Neural cell (in vitro differentiated cells): Measurements from ENCODE around the gene CCDC80. TPM values are rescaled to one million over a fixed set of nuclear protein-coding genes. Genes with fewer than 3 reads are reported as not detected.

ENCODE experiments used
- H2AFZ ChIP-seq: fragments of 200-600, 300-800 bp; sonication (generic), shearing (Covaris generic); 2 replicates; pipeline ENCODE4 v1.6.0; 2014; ENCODE audit warnings: low read depth, mild to moderate bottlenecking, antibody characterized with exemption, low read length, moderate library complexity
- H3F3A ChIP-seq: fragments of 200-600 bp; shearing (Covaris generic); 2 replicates; pipeline ENCODE4 v1.6.1; 2016; ENCODE audit warnings: mild to moderate bottlenecking, moderate library complexity, mixed read lengths, antibody characterized with exemption, low read length; ENCODE audit not compliant: insufficient read depth, poor library complexity, severe bottlenecking
- H3K27ac ChIP-seq: fragments of 200-600, 300-800 bp; sonication (generic), shearing (Covaris generic); 2 replicates; pipeline ENCODE4 v1.5.1; 2014; ENCODE audit warnings: mild to moderate bottlenecking, low read length, moderate library complexity
- H3K27me3 ChIP-seq: fragments of 300-800, 200-600 bp; sonication (generic), shearing (Covaris generic); 2 replicates; pipeline ENCODE4 v1.6.0; 2014; ENCODE audit warnings: mild to moderate bottlenecking, low read depth, low read length, moderate library complexity; ENCODE audit not compliant: insufficient read depth
- H3K36me3 ChIP-seq: fragments of 300-800, 200-600 bp; sonication (generic), shearing (Covaris generic); 2 replicates; pipeline ENCODE4 v1.5.1; 2014; ENCODE audit warnings: mild to moderate bottlenecking, antibody characterized with exemption, low read length, moderate library complexity; ENCODE audit not compliant: insufficient read depth
- H3K4me2 ChIP-seq: fragments of 300-800, 200-600 bp; sonication (generic), shearing (Covaris generic); 2 replicates; pipeline ENCODE4 v1.6.0; 2014; ENCODE audit warnings: mild to moderate bottlenecking, low read length
- H3K4me3 ChIP-seq: fragments of 300-800, 200-600 bp; sonication (generic), shearing (Covaris generic); 2 replicates; pipeline ENCODE4 v1.5.1; 2014; ENCODE audit warnings: mild to moderate bottlenecking, low read length, moderate library complexity
- H3K79me2 ChIP-seq: fragments of 200-600 bp; shearing (Covaris generic); replicated peaks from 2 replicates; pipeline ENCODE4 v1.6.0; 2014; ENCODE audit warnings: mild to moderate bottlenecking, low read length, moderate library complexity; ENCODE audit not compliant: insufficient read depth
- H3K9ac ChIP-seq: fragments of 300-800, 200-600 bp; sonication (generic), shearing (Covaris generic); 2 replicates; pipeline ENCODE4 v1.6.1; 2016; ENCODE audit warnings: mild to moderate bottlenecking, low read length, mixed read lengths
- H3K9me2 ChIP-seq: fragments of 200-600 bp; shearing (Covaris generic); 2 replicates; pipeline ENCODE4 v1.6.1; 2016; ENCODE audit warnings: mild to moderate bottlenecking, low read length, mixed read lengths; ENCODE audit not compliant: insufficient read depth
- H3K9me3 ChIP-seq: fragments of 200-600, 300-800 bp; sonication (generic), shearing (Covaris generic); 2 replicates; pipeline ENCODE4 v1.6.1; 2016; ENCODE audit warnings: mild to moderate bottlenecking, mixed run types, low read length, moderate library complexity, mixed read lengths
- H4K20me1 ChIP-seq: fragments of 200-600 bp; shearing (Covaris generic); 2 replicates; pipeline ENCODE4 v1.6.1; 2016; ENCODE audit warnings: mild to moderate bottlenecking, mixed run types; ENCODE audit not compliant: insufficient read depth
- EP300 ChIP-seq: fragments of 450-650 bp; conservative IDR thresholded peaks from 2 replicates; pipeline ENCODE4 v1.6.1; 2014; ENCODE audit warnings: antibody characterized with exemption, mild to moderate bottlenecking, moderate library complexity; ENCODE audit not compliant: poor library complexity, severe bottlenecking
- EZH2 ChIP-seq: fragments of 200-600, 300-800 bp; shearing (Covaris generic), sonication (generic); IDR thresholded peaks from 2 replicates; pipeline ENCODE4 v1.6.1; 2014; ENCODE audit warnings: antibody characterized with exemption, low read length, borderline replicate concordance, mild to moderate bottlenecking; ENCODE audit not compliant: insufficient read depth, poor library complexity, severe bottlenecking
- MXI1 ChIP-seq: fragments of 450-650 bp; conservative IDR thresholded peaks from 2 replicates; pipeline ENCODE4 v1.6.1; 2014; ENCODE audit warnings: antibody characterized with exemption, mild to moderate bottlenecking; ENCODE audit not compliant: poor library complexity, severe bottlenecking
- POLR2AphosphoS5 ChIP-seq: IDR thresholded peaks from 2 replicates; pipeline ENCODE4 v1.6.1; 2012
- RAD21 ChIP-seq: fragments of 450-650 bp; conservative IDR thresholded peaks from 2 replicates; pipeline ENCODE4 v1.6.1; 2014; ENCODE audit warnings: antibody characterized with exemption, mild to moderate bottlenecking, moderate library complexity
- SMC3 ChIP-seq: fragments of 450-650 bp; conservative IDR thresholded peaks from 2 replicates; pipeline ENCODE4 v1.6.1; 2014; ENCODE audit warnings: antibody characterized with exemption, mild to moderate bottlenecking, moderate library complexity; ENCODE audit not compliant: poor library complexity
- TAF1 ChIP-seq: IDR thresholded peaks from 2 replicates; pipeline ENCODE4 v1.6.1; 2012; ENCODE audit warnings: low read depth
- polyA plus RNA-seq: library from polyadenylated mRNA; depleted of rRNA; stranded (reverse); fragments of >200 nt; gene quantifications from 2 replicates; pipeline ENCODE4 v1.2.3, GENCODE V29; 2014
- TF ChIP-seq, protein P1 (sequence below): IDR thresholded peaks from 2 replicates; pipeline ENCODE4 v1.6.1; 2012; ENCODE audit warnings: borderline replicate concordance
- TF ChIP-seq, protein P2 (sequence below): fragments of 450-650 bp; IDR thresholded peaks from 2 replicates; pipeline ENCODE4 v1.5.1; 2014; ENCODE audit warnings: antibody characterized with exemption, mild to moderate bottlenecking, moderate library complexity; ENCODE audit not compliant: poor library complexity, severe bottlenecking

The CCDC80 gene
- polyA plus RNA-seq, 1 donor from 2014 or later, result 0.14 TPM

DNA sequence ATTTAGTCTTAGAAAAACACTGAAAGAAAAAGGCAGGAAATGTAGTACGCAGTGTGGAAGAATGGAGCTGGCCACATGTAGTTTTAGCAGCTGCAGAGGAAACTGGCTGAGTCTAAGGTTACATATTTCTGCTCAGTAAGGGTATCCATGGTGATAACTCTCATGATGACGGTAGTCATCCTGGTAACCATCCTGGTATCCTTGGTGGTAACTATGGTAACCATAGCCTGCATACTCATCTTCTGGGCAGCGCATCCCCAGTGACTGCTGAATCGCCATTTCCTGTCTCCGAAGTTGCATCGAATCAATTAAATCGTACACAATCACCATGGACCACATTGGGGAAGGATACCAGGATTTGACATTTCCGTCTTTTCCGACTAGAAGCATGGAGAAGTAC, 35.7 kb downstream of the CCDC80 start:
- no peak overlapping the region for H3K9ac ChIP-seq
- no peaks in the 10 kb centered on the region for H3K9me3 ChIP-seq
- peak overlapping the region; percentile 48 for H3K4me3 ChIP-seq
- H2AFZ ChIP-seq, result no peak overlapping the region
- no peaks in the 10 kb centered on the region for H3K9me2 ChIP-seq
- no peaks in the 10 kb centered on the region for H3K36me3 ChIP-seq
- no peaks in the 10 kb centered on the region for H3F3A ChIP-seq
- H3K27me3 ChIP-seq, result no peaks in the 10 kb centered on the region
- no peaks in the 10 kb centered on the region for H3K79me2 ChIP-seq
- peak overlapping the region; percentile 76 for H3K27ac ChIP-seq
- H3K4me2 ChIP-seq, result peak overlapping the region; percentile 81
- TF ChIP-seq EP300, result peak; percentile 82
- peak; percentile 58 for TF ChIP-seq MXI1
- no peak for TF ChIP-seq TAF1
- no peak for TF ChIP-seq EZH2
- TF ChIP-seq SMC3, result peak; percentile 33
- TF ChIP-seq POLR2AphosphoS5, result peak; percentile 53
- TF ChIP-seq, protein P1, sequence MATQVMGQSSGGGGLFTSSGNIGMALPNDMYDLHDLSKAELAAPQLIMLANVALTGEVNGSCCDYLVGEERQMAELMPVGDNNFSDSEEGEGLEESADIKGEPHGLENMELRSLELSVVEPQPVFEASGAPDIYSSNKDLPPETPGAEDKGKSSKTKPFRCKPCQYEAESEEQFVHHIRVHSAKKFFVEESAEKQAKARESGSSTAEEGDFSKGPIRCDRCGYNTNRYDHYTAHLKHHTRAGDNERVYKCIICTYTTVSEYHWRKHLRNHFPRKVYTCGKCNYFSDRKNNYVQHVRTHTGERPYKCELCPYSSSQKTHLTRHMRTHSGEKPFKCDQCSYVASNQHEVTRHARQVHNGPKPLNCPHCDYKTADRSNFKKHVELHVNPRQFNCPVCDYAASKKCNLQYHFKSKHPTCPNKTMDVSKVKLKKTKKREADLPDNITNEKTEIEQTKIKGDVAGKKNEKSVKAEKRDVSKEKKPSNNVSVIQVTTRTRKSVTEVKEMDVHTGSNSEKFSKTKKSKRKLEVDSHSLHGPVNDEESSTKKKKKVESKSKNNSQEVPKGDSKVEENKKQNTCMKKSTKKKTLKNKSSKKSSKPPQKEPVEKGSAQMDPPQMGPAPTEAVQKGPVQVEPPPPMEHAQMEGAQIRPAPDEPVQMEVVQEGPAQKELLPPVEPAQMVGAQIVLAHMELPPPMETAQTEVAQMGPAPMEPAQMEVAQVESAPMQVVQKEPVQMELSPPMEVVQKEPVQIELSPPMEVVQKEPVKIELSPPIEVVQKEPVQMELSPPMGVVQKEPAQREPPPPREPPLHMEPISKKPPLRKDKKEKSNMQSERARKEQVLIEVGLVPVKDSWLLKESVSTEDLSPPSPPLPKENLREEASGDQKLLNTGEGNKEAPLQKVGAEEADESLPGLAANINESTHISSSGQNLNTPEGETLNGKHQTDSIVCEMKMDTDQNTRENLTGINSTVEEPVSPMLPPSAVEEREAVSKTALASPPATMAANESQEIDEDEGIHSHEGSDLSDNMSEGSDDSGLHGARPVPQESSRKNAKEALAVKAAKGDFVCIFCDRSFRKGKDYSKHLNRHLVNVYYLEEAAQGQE, result peak; percentile 59
- TF ChIP-seq RAD21, result no peak
- TF ChIP-seq, protein P2, sequence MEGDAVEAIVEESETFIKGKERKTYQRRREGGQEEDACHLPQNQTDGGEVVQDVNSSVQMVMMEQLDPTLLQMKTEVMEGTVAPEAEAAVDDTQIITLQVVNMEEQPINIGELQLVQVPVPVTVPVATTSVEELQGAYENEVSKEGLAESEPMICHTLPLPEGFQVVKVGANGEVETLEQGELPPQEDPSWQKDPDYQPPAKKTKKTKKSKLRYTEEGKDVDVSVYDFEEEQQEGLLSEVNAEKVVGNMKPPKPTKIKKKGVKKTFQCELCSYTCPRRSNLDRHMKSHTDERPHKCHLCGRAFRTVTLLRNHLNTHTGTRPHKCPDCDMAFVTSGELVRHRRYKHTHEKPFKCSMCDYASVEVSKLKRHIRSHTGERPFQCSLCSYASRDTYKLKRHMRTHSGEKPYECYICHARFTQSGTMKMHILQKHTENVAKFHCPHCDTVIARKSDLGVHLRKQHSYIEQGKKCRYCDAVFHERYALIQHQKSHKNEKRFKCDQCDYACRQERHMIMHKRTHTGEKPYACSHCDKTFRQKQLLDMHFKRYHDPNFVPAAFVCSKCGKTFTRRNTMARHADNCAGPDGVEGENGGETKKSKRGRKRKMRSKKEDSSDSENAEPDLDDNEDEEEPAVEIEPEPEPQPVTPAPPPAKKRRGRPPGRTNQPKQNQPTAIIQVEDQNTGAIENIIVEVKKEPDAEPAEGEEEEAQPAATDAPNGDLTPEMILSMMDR, result no peak
- H4K20me1 ChIP-seq, result no peaks in the 10 kb centered on the region

DNA sequence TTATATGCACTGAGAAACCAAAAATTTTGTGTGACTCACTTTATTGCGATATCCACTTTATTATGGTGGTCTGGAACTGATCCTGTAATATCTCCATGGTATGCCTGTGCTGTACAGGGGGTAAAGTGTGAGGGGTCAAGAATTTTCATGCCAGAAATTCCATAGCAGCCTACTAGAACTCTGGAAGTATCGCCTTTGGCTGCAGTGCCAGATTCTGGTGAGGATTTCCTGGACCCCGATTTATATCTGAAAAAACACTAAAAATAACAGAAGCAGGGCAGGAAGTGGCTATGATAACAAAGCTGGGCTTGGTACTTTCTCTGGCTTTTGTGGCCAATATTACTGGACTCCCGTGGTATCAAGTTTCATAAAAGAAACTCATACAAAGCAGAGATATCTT, 36.4 kb downstream of the CCDC80 start:
- H3K27ac ChIP-seq, result peak overlapping the region; percentile 76
- H3K4me3 ChIP-seq, result no peak overlapping the region
- TF ChIP-seq EZH2 (no peak), POLR2AphosphoS5 (no peak), SMC3 (no peak), TAF1 (no peak), EP300 (no peak), MXI1 (no peak), RAD21 (no peak)
- TF ChIP-seq, protein P2, result no peak
- TF ChIP-seq, protein P1, result no peak
- H3K4me2 ChIP-seq, result peak overlapping the region; percentile 81
- no peaks in the 10 kb centered on the region for H3K27me3 ChIP-seq
- no peak overlapping the region for H3K9ac ChIP-seq
- no peaks in the 10 kb centered on the region for H4K20me1 ChIP-seq
- no peaks in the 10 kb centered on the region for H3K36me3 ChIP-seq
- H2AFZ ChIP-seq, result no peak overlapping the region
- no peaks in the 10 kb centered on the region for H3F3A ChIP-seq
- no peaks in the 10 kb centered on the region for H3K79me2 ChIP-seq
- H3K9me2 ChIP-seq, result no peaks in the 10 kb centered on the region
- H3K9me3 ChIP-seq, result no peaks in the 10 kb centered on the region
